Measurements from ENCODE around the gene HNRNPA2B1. TPM values are rescaled to one million over a fixed set of nuclear protein-coding genes. Genes with fewer than 3 reads are reported as not detected.
A peak's percentile ranks its signal among the peaks of the same experiment; 100 is the strongest.

HNRNPA2B1 gene
- total RNA-seq, 1 experiment from 2014 or later: 145 TPM

GRCh38 chr7:26200038-26200443, 505 bp downstream of the HNRNPA2B1 start:
- H3K9me2 ChIP-seq (replicated peaks; ENCODE audit: insufficient read depth, low read length): no peaks in the 10 kb centered on the region
- H3K27me3 ChIP-seq (ENCODE audit: low read length): no peaks in the 10 kb centered on the region
- no peak overlapping the region for H2AFZ ChIP-seq (ENCODE audit: low read length)
- H3K9me3 ChIP-seq (ENCODE audit: low read length): no peaks in the 10 kb centered on the region
- peak overlapping the region; percentile 99 for H3K9ac ChIP-seq (ENCODE audit: low read length)
- peaks cover 60% of the 10 kb centered on the region for H3K36me3 ChIP-seq (ENCODE audit: insufficient read depth, low read length)
- peak overlapping the region; percentile 88 for H3K4me2 ChIP-seq (ENCODE audit: low read depth, low read length, poor library complexity, severe bottlenecking)
- peak overlapping the region; percentile 95 for H3K4me3 ChIP-seq (ENCODE audit: low read length)
- H3K4me1 ChIP-seq (ENCODE audit: low read length): peaks cover 61% of the 10 kb centered on the region
- H3K79me2 ChIP-seq (ENCODE audit: low read length): peaks cover 86% of the 10 kb centered on the region
- peaks cover 71% of the 10 kb centered on the region for H4K20me1 ChIP-seq (ENCODE audit: insufficient read depth, low read depth, low read length)
- DNase-seq: peak; percentile 87
- H3K27ac ChIP-seq (ENCODE audit: low read length): peak overlapping the region; percentile 95

DNA sequence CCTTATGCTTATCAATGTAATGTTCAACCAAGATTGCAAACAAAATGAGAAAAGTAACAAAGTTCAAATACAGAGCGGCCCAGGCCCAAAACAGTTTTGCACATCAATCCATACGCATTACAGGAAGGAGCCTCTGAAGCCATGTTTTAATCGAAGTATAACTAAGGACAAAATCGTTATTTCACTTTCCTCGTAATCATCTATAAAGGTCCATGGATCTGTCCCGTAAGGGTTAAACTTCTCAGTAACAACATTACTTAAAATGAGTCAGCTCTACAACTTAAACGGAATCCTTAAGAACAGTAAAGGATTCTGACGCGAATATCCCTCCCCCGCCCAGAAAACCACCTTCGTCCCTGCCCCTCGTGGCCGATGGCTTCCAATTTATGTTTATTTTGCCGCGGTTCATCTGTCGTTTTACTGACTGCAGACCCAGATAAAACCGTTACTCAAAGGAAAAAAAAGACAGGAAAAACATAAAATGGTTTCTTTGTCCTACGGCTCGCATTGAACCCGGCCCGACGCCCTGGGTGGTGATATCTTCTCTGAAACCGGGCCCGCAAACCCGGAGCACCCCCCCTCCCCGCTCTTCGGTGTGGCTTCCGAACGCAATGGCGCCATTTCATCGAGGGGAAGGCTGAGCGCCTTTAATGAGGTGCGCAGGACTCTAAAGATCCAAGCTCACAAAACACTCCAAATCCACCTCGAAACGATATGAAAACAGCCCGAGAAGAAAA, 1.1 kb downstream of the HNRNPA2B1 start:
- H3K9ac ChIP-seq (ENCODE audit: low read length): peak overlapping the region; percentile 99
- peak overlapping the region; percentile 95 for H3K27ac ChIP-seq (ENCODE audit: low read length)
- DNase-seq: peak; percentile 67
- H3K9me2 ChIP-seq (replicated peaks; ENCODE audit: insufficient read depth, low read length): no peaks in the 10 kb centered on the region
- no peaks in the 10 kb centered on the region for H3K9me3 ChIP-seq (ENCODE audit: low read length)
- H2AFZ ChIP-seq (ENCODE audit: low read length): no peak overlapping the region
- H3K4me2 ChIP-seq (ENCODE audit: low read depth, low read length, poor library complexity, severe bottlenecking): peak overlapping the region; percentile 88
- no peaks in the 10 kb centered on the region for H3K27me3 ChIP-seq (ENCODE audit: low read length)
- peak overlapping the region; percentile 95 for H3K4me3 ChIP-seq (ENCODE audit: low read length)
- peaks cover 60% of the 10 kb centered on the region for H3K36me3 ChIP-seq (ENCODE audit: insufficient read depth, low read length)
- peaks cover 67% of the 10 kb centered on the region for H4K20me1 ChIP-seq (ENCODE audit: insufficient read depth, low read depth, low read length)
- peaks cover 80% of the 10 kb centered on the region for H3K79me2 ChIP-seq (ENCODE audit: low read length)
- H3K4me1 ChIP-seq (ENCODE audit: low read length): peaks cover 56% of the 10 kb centered on the region

GRCh38 chr7:26198781-26199169, 1.8 kb downstream of the HNRNPA2B1 start:
- H3K4me1 ChIP-seq (ENCODE audit: low read length): peaks cover 49% of the 10 kb centered on the region
- H2AFZ ChIP-seq (ENCODE audit: low read length): no peak overlapping the region
- H3K79me2 ChIP-seq (ENCODE audit: low read length): peaks cover 73% of the 10 kb centered on the region
- no peaks in the 10 kb centered on the region for H3K9me3 ChIP-seq (ENCODE audit: low read length)
- peaks cover 62% of the 10 kb centered on the region for H4K20me1 ChIP-seq (ENCODE audit: insufficient read depth, low read depth, low read length)
- no peaks in the 10 kb centered on the region for H3K9me2 ChIP-seq (replicated peaks; ENCODE audit: insufficient read depth, low read length)
- H3K36me3 ChIP-seq (ENCODE audit: insufficient read depth, low read length): peaks cover 55% of the 10 kb centered on the region
- H3K27ac ChIP-seq (ENCODE audit: low read length): peak overlapping the region; percentile 95
- peak overlapping the region; percentile 88 for H3K4me2 ChIP-seq (ENCODE audit: low read depth, low read length, poor library complexity, severe bottlenecking)
- peak overlapping the region; percentile 95 for H3K4me3 ChIP-seq (ENCODE audit: low read length)
- peak overlapping the region; percentile 99 for H3K9ac ChIP-seq (ENCODE audit: low read length)
- DNase-seq: peak; percentile 49
- H3K27me3 ChIP-seq (ENCODE audit: low read length): no peaks in the 10 kb centered on the region

DNA sequence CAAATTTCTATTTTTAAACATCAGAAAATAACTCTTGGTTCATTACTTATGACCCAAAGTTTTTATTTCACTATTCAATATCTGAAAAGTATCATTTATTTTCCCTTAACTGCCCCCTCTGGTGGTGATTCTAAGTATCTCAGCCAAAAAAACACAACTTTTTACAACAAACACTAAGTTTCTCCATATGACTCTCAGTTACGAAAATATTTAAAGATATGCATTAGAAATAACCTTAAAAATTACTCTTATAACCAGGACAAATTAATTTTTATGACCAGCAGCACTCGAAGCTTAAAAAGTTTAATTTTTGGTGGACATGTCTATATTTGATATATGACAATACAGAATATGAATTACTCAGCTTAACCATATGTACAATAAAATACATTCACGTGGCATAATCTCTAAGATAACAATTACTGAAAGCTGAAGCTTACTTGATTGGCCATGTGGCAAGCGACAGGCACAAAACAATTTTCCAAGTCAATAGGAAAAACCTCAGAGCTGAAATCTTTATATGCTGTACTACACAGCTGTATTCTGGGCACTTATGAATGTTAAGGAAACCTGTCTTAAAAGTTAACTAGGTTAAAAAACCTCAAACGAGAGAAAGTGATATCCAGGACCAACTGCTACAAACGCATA, 2.3 kb downstream of the HNRNPA2B1 start:
- H3K9ac ChIP-seq (ENCODE audit: low read length): peak overlapping the region; percentile 99
- peak overlapping the region; percentile 95 for H3K4me3 ChIP-seq (ENCODE audit: low read length)
- H3K9me2 ChIP-seq (replicated peaks; ENCODE audit: insufficient read depth, low read length): no peaks in the 10 kb centered on the region
- H3K36me3 ChIP-seq (ENCODE audit: insufficient read depth, low read length): peaks cover 55% of the 10 kb centered on the region
- H3K4me2 ChIP-seq (ENCODE audit: low read depth, low read length, poor library complexity, severe bottlenecking): peak overlapping the region; percentile 88
- H3K27me3 ChIP-seq (ENCODE audit: low read length): no peaks in the 10 kb centered on the region
- peak overlapping the region; percentile 95 for H3K27ac ChIP-seq (ENCODE audit: low read length)
- peaks cover 68% of the 10 kb centered on the region for H3K79me2 ChIP-seq (ENCODE audit: low read length)
- H2AFZ ChIP-seq (ENCODE audit: low read length): no peak overlapping the region
- H3K9me3 ChIP-seq (ENCODE audit: low read length): no peaks in the 10 kb centered on the region
- DNase-seq: peak; percentile 81
- H4K20me1 ChIP-seq (ENCODE audit: insufficient read depth, low read depth, low read length): peaks cover 62% of the 10 kb centered on the region
- H3K4me1 ChIP-seq (ENCODE audit: low read length): peaks cover 44% of the 10 kb centered on the region

- H4K20me1 ChIP-seq (ENCODE audit: insufficient read depth, low read depth, low read length): peaks cover 65% of the 10 kb centered on the region
- no peaks in the 10 kb centered on the region for H3K9me2 ChIP-seq (replicated peaks; ENCODE audit: insufficient read depth, low read length)
- peaks cover 37% of the 10 kb centered on the region for H3K4me1 ChIP-seq (ENCODE audit: low read length)
- peak; percentile 59 for DNase-seq
- H3K36me3 ChIP-seq (ENCODE audit: insufficient read depth, low read length): peaks cover 63% of the 10 kb centered on the region
- H3K4me2 ChIP-seq (ENCODE audit: low read depth, low read length, poor library complexity, severe bottlenecking): peak overlapping the region; percentile 88
- no peak overlapping the region for H3K9ac ChIP-seq (ENCODE audit: low read length)
- H3K27me3 ChIP-seq (ENCODE audit: low read length): no peaks in the 10 kb centered on the region
- H3K9me3 ChIP-seq (ENCODE audit: low read length): no peaks in the 10 kb centered on the region
- H3K79me2 ChIP-seq (ENCODE audit: low read length): peaks cover 60% of the 10 kb centered on the region
- H2AFZ ChIP-seq (ENCODE audit: low read length): no peak overlapping the region
- peak overlapping the region; percentile 95 for H3K4me3 ChIP-seq (ENCODE audit: low read length)
- H3K27ac ChIP-seq (ENCODE audit: low read length): peak overlapping the region; percentile 64
Measured at GRCh38 chr7:26197153-26198115, 3.1 kb downstream of the HNRNPA2B1 start.

DNA sequence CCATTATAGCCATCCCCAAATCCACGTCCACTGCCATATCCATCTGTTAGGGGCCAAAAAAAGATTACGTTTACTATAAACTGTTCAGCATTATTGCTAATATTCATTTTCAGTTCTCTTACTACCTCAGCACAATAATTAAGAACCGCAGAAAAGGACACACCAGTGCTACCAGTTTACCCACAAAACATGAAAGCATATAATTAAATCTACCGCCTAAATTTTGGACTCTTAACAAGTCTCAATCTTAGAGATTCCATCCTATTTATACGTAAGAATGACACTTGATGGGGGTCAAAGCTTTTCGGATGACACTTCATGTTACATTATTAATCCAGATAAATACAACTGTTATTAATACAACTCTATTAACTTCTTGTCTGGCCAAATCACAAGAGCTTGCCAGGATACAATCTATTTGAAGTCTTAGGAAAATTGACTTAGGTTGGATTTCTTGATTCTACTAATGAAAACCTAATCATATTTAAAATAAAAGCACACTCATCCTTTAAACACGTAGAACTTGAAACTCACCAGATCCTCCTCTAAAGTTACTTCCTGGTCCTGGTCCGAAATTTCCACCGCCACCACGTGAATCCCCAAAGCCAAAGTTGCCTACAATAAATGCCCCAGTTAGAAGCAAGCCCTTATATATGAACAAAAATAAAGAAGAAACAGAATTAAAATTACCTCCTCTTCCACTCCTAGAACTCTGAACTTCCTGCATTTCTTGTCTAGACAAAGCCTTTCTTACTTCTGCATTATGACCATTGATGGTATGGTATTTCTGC, 4.5 kb downstream of the HNRNPA2B1 start:
- Histone ChIP-seq H3K4me2 (ENCODE audit: low read depth, low read length, poor library complexity, severe bottlenecking) (peak overlapping the region; percentile 8), H4K20me1 (ENCODE audit: insufficient read depth, low read depth, low read length) (peaks cover 74% of the 10 kb centered on the region), H3K9me3 (ENCODE audit: low read length) (no peaks in the 10 kb centered on the region), H3K4me1 (ENCODE audit: low read length) (peaks cover 37% of the 10 kb centered on the region), H3K79me2 (ENCODE audit: low read length) (peaks cover 51% of the 10 kb centered on the region), H3K36me3 (ENCODE audit: insufficient read depth, low read length) (peaks cover 76% of the 10 kb centered on the region), H3K9ac (ENCODE audit: low read length) (no peak overlapping the region), H3K9me2 (replicated peaks; ENCODE audit: insufficient read depth, low read length) (no peaks in the 10 kb centered on the region), H2AFZ (ENCODE audit: low read length) (no peak overlapping the region), H3K27ac (ENCODE audit: low read length) (no peak overlapping the region), H3K4me3 (ENCODE audit: low read length) (no peak overlapping the region), H3K27me3 (ENCODE audit: low read length) (no peaks in the 10 kb centered on the region)
- peak; percentile 35 for DNase-seq

DNA sequence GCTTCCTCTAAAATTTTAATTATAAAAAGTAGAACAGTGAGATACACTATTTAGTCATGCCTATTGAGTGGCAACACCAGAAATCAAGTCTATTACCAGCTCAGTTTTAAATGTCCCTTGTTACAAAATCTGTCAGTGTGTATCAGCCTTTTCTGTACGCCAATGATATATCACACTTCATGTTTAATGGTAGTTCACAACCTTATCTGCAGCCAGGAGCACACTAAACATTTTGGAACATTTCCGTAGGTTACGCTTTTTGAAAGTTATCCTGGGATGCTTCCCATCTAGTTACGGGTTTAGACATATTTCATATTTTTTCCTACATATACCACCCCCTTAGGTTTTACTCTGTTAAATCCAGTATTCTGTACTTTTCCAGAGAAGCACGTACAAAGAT, 5.4 kb downstream of the HNRNPA2B1 start:
- H3K4me3 ChIP-seq (ENCODE audit: low read length): no peak overlapping the region
- no peak overlapping the region for H2AFZ ChIP-seq (ENCODE audit: low read length)
- H3K27me3 ChIP-seq (ENCODE audit: low read length): no peaks in the 10 kb centered on the region
- H3K79me2 ChIP-seq (ENCODE audit: low read length): peaks cover 47% of the 10 kb centered on the region
- no peaks in the 10 kb centered on the region for H3K9me2 ChIP-seq (replicated peaks; ENCODE audit: insufficient read depth, low read length)
- peaks cover 39% of the 10 kb centered on the region for H3K4me1 ChIP-seq (ENCODE audit: low read length)
- peaks cover 81% of the 10 kb centered on the region for H4K20me1 ChIP-seq (ENCODE audit: insufficient read depth, low read depth, low read length)
- no peaks in the 10 kb centered on the region for H3K9me3 ChIP-seq (ENCODE audit: low read length)
- no peak overlapping the region for H3K9ac ChIP-seq (ENCODE audit: low read length)
- peaks cover 85% of the 10 kb centered on the region for H3K36me3 ChIP-seq (ENCODE audit: insufficient read depth, low read length)
- H3K4me2 ChIP-seq (ENCODE audit: low read depth, low read length, poor library complexity, severe bottlenecking): no peak overlapping the region
- peak; percentile 35 for DNase-seq
- H3K27ac ChIP-seq (ENCODE audit: low read length): no peak overlapping the region
